CD4-positive, alpha-beta T cell treated with Interleukin-10 for 1 hour (primary cell): Measurements from ENCODE around the gene ATF4.

Experiments used
- DNase-seq: peaks from one replicate; pipeline ENCODE4 v3.0.0-alpha.2; 2020

The ATF4 gene, protein sequence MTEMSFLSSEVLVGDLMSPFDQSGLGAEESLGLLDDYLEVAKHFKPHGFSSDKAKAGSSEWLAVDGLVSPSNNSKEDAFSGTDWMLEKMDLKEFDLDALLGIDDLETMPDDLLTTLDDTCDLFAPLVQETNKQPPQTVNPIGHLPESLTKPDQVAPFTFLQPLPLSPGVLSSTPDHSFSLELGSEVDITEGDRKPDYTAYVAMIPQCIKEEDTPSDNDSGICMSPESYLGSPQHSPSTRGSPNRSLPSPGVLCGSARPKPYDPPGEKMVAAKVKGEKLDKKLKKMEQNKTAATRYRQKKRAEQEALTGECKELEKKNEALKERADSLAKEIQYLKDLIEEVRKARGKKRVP

DNA sequence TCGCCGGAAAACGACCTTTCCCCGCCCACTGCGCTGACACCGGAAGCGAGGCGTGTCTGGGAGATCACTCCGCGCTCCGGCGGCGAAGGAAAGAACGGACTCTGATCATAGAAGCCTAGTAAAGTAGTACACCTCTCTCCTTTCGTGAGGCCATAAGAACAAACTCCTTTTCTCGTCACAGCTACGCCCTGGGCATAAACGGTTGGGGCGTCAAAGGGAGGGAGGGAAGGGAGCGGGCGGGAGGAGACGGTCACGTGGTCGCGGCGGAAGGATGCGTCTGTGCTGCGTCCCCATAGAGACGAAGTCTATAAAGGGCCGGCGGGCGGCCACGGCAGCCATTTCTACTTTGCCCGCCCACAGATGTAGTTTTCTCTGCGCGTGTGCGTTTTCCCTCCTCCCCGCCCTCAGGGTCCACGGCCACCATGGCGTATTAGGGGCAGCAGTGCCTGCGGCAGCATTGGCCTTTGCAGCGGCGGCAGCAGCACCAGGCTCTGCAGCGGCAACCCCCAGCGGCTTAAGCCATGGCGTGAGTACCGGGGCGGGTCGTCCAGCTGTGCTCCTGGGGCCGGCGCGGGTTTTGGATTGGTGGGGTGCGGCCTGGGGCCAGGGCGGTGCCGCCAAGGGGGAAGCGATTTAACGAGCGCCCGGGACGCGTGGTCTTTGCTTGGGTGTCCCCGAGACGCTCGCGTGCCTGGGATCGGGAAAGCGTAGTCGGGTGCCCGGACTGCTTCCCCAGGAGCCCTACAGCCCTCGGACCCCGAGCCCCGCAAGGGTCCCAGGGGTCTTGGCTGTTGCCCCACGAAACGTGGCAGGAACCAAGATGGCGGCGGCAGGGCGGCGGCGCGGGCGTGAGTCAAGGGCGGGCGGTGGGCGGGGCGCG, at the start of gene ATF4:
TSS of gene ATF4 (plus strand) at position 337 of the 880 bp plus-strand sequence. CDS start 884 bp downstream, outside the sequence.
- DNase-seq: peak; percentile 98

DNA sequence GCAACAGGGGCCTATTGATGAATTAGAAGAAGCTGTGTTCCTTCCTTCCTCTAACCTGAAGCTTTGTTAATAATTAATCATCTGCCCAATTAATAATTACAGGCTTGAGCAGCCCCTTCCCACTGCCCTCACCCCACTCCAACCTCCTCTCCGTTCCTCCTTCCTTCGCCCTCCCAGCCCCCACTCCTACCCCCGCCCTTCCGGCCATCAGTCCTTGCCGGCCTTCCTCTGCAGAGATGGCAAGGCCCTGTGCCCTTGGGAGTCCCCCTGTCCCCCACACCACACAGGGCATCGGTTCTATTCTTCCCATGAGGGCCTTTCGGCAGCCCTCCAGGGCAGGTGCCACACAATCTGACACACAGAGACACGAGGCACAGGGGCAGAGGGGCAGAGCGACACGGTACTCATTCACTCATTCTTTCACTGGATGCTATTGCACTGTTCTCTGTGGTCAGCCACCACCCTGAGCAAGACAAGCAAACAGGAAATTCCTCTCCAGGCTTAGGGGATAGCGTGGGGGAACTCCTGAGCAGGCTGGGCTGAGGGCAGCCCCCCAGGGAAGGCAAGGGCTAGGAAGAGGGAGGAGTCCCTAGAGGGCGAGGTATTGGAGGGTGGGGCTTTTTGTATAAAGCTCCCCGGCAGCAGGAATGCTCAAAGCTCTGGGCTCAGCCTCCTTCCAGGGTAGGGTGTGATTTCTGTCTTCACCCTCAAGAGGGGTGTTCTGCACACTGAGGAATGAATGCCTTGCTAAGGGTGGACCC, 48.8 kb upstream of the ATF4 start:
- no peak for DNase-seq

GRCh38 chr22:39472570-39473556, 47.5 kb upstream of the ATF4 start:
- no peak for DNase-seq

DNA sequence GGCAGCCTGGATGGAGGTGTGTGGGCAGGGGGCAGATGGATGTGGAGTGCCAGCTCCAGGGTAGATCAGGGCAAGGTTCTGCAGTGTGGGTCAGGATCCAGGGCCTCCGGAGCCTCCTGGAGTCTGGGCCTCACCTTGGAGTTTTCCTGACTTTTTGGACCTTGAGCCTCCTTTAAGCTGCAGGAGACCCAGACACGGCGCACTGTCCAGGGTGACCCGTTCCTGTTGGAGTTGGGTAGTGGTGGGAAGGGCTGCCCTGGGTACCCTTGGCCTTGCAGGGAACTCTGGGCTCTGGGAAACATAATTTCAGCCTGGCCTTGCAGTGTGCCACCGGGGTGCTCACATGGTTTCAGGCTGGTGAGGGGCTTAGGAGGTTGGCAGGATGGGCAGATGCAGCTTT, 46.5 kb upstream of the ATF4 start:
- DNase-seq: no peak

GRCh38 chr22:39474351-39475111, 45.8 kb upstream of the ATF4 start:
- no peak for DNase-seq

GRCh38 chr22:39475337-39475736, 45.0 kb upstream of the ATF4 start:
- no peak for DNase-seq

DNA sequence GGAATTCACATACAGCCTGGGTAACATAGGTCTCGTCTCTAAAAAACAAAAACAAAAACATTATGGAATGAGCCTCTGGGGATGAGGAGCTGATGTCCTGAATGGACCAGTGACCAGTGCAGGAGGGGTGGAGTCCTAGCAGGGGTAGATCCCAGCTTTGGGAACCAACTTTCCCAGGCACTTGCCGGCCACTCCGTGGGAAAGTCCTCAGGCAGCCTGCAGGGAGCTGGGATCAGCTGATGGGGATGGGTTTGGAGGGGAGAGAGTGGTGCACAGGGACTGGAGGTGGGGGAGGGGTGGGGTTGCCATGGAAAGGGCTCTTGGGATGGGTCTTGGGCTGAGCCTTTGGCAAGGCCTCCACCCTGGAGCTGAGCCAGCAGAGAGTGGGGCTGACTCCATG, 44.5 kb upstream of the ATF4 start:
- DNase-seq: no peak

DNA sequence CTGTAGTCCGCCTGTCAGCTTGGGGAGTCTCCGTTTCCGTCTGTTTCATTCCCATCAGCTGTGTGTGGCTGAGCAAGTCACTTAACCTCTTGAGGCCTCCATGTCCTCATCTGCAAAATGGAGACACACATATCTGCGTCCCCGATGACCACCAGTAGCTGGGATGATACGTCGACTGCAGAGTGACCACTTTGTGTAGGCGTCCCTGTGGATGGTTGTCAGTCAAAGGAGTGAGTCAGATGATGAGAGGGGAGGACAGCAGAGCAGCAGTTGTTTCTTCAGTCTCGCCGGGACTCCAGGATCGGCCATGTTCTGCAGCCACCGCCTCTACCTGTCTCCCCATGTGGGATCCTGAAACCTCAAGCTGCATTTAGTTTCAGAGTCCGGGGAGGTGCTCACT, 43.7 kb upstream of the ATF4 start:
- no peak for DNase-seq

DNA sequence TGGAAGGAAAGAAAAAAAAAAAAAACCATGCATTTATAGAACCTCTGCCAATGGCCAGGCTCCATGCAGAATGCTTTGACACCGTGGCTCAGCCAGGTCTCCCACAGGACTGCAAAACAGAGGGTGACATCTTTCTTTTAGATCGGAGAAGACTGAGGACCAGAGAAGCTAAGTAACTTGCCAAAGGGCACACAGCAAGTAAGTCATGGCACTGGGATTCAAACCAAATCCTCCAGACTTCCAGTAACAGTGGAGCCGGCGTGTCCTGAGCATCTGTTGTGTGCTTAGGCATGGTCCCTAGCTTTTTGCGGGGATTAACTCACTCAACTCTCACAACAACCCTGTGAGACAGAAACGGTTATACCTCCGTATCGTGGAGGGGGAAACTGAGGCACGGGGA, 42.8 kb upstream of the ATF4 start:
- no peak for DNase-seq

DNA sequence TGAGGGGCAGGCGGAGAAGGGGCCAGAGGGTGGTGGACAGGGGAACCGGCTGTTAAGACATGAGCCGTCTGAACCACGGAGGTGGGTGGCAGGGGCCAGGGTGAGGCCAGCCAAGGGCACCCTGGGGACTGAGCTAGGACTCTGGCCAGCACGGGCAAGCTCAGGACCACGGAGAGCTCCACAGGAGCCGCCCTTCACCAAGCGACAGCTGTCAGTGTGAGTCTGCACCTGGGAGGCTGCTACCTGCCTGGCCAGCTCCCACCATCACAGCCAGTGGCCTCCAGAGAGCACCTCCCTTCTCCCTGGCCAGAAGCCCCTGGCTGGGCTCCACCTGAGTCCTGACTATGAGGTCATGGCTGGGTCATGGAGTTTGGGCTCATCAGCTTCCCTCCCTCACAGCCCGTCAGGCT, 41.9 kb upstream of the ATF4 start:
- DNase-seq: no peak

DNA sequence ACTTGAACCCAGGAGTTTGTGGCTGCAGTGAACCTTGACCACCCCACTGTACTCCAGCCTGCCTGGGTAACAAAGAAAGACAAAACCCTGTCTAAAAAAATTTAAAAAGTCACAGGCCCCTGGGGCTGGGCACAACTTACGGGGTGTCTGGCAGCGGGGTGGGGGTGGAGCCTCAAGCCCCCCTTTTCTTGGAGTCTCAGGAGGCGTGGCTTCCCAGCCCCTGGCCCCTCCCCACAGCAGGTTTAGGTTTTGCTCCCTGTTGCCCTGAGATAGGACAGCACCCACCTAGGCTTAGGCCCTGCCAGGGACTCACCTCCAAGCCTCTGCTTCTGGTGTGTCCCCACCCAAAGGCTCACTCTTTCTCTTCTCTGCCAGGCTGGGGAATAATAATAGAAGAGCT, 41.1 kb upstream of the ATF4 start:
- DNase-seq: no peak

DNA sequence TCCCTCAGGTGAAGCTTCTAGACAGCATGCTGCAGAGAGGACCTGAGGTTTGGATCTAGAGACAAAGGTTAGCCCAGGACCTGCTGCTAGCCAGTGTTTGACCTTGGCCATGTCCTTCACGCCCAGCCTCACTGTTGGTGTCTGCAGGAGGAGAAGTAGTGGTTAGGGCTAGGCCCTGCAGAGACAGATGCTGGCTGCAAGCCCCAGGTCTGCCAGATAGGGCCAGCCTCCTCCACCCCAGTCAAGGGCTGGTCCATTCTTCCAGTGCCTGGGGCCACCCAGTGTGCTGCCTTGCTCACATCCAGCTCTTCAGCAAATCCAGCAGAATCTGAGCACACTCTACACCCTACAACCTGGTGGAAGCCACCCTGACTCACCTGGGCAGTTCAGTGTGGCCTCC, 39.8 kb upstream of the ATF4 start:
- DNase-seq: no peak

DNA sequence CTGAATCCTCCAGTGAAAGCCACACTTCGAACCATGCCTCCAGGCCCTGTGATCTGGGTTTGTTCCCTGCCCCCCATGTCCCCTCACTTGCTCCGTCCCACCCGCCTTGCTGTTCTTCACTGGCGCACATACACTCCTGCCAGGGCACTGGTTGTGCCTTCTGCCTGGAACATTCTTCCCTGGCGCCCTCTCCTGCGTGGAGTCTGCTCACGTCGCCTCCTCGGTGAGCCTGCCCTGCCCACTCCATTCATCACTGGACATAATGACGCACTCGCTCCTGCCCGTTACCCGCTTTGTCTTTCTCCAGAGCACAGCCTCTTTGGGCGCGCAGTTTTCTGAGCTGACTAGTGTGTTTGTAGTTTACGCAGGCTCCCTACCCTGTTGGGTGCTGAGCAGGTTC, 39.3 kb upstream of the ATF4 start:
- no peak for DNase-seq

GRCh38 chr22:39481595-39481994, 38.8 kb upstream of the ATF4 start:
- DNase-seq: no peak

GRCh38 chr22:39482768-39483167, 37.6 kb upstream of the ATF4 start:
- DNase-seq: no peak

DNA sequence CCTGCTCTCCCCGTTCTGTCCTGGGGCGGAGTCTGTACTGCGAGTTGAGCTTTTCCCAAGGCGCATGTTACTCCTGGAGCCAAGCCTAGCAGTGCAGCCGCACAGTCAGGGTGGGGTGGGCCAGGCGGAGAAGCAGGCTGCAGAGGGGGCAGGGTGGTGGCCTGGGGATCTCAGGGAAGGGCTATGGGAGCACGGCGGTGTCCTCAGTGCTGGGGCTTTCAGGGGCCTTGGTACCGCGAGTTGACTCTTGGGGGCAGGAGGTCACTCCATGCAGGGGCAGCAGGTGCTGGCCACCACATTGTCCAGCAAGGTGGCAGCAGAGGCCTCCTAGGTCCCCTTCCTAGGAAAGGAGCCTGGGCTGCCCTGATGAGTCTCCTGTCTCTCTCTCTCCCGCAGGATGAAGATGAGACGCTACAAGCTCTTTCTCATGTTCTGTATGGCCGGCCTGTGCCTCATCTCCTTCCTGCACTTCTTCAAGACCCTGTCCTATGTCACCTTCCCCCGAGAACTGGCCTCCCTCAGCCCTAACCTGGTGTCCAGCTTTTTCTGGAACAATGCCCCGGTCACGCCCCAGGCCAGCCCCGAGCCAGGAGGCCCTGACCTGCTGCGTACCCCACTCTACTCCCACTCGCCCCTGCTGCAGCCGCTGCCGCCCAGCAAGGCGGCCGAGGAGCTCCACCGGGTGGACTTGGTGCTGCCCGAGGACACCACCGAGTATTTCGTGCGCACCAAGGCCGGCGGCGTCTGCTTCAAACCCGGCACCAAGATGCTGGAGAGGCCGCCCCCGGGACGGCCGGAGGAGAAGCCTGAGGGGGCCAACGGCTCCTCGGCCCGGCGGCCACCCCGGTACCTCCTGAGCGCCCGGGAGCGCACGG, 33.2 kb upstream of the ATF4 start:
- no peak for DNase-seq

DNA sequence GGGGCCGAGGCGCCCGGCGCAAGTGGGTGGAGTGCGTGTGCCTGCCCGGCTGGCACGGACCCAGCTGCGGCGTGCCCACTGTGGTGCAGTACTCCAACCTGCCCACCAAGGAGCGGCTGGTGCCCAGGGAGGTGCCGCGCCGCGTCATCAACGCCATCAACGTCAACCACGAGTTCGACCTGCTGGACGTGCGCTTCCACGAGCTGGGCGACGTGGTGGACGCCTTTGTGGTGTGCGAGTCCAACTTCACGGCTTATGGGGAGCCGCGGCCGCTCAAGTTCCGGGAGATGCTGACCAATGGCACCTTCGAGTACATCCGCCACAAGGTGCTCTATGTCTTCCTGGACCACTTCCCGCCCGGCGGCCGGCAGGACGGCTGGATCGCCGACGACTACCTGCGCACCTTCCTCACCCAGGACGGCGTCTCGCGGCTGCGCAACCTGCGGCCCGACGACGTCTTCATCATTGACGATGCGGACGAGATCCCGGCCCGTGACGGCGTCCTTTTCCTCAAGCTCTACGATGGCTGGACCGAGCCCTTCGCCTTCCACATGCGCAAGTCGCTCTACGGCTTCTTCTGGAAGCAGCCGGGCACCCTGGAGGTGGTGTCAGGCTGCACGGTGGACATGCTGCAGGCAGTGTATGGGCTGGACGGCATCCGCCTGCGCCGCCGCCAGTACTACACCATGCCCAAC, 32.4 kb upstream of the ATF4 start:
- DNase-seq: no peak

DNA sequence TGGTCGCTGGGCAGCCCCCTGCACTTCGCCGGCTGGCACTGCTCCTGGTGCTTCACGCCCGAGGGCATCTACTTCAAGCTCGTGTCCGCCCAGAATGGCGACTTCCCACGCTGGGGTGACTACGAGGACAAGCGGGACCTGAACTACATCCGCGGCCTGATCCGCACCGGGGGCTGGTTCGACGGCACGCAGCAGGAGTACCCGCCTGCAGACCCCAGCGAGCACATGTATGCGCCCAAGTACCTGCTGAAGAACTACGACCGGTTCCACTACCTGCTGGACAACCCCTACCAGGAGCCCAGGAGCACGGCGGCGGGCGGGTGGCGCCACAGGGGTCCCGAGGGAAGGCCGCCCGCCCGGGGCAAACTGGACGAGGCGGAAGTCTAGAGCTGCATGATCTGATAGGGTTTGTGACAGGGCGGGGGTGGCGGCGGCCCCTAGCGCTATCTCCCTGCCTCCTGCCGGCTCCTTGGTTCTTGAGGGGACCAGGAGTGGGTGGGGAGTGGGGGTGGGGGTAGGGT, 31.7 kb upstream of the ATF4 start:
- no peak for DNase-seq
